VCaP (cell line): Measurements from ENCODE around the gene PLXNA3.

ENCODE experiments used
- H3K27ac ChIP-seq: fragments of 450-650 bp; 2 replicates; pipeline ENCODE4 v1.5.1; 2017
- CTCF ChIP-seq: fragments of 450-650 bp; conservative IDR thresholded peaks from 2 replicates; pipeline ENCODE4 v1.5.1; 2017; ENCODE audit warnings: mild to moderate bottlenecking, moderate library complexity

PLXNA3 gene

GRCh38 chrX:154441984-154442707 lies 15.9 kb upstream of the PLXNA3 start:
- H3K27ac ChIP-seq = no peak overlapping the region
- no peak for TF ChIP-seq CTCF

- no peak for TF ChIP-seq CTCF
- H3K27ac ChIP-seq = peak overlapping the region; percentile 77
Observed at GRCh38 chrX:154443479-154443910, 14.6 kb upstream of the PLXNA3 start.

GRCh38 chrX:154443992-154444754 lies 13.9 kb upstream of the PLXNA3 start, which contains the start of gene FAM50A:
Gene FAM50A (plus strand): TSS chrX:154444141. CDS start chrX:154444236, 95 bp downstream.
- TF ChIP-seq CTCF = no peak
- peak within 1 kb of the TSS; percentile 77 for H3K27ac ChIP-seq

GRCh38 chrX:154444755-154445246 lies 13.3 kb upstream of the PLXNA3 start:
- peak overlapping the region; percentile 77 for H3K27ac ChIP-seq

GRCh38 chrX:154445776-154446175 lies 12.3 kb upstream of the PLXNA3 start:
- H3K27ac ChIP-seq = no peak overlapping the region; the same call in 1 of the 2 replicates
- TF ChIP-seq CTCF = no peak

More at GRCh38 chrX:154444755-154445246, 13.3 kb upstream of the PLXNA3 start:
- no peak for TF ChIP-seq CTCF

GRCh38 chrX:154446430-154446829 lies 11.7 kb upstream of the PLXNA3 start:
- no peak overlapping the region for H3K27ac ChIP-seq
- no peak for TF ChIP-seq CTCF

GRCh38 chrX:154448484-154448883 lies 9.6 kb upstream of the PLXNA3 start:
- no peak overlapping the region for H3K27ac ChIP-seq
- no peak for TF ChIP-seq CTCF
